ENCODE results near the gene DPH6. TPM values are rescaled to one million over a fixed set of nuclear protein-coding genes. Genes with fewer than 3 reads are reported as not detected.
"Not testable (repeated sequence)": the region's sequence is repeated elsewhere in the genome, so short reads cannot be mapped to it uniquely, and the experiment has no call there.

Gene DPH6
- total RNA-seq, 1 experiment from 2014 or later, result 25.7 TPM

DNA sequence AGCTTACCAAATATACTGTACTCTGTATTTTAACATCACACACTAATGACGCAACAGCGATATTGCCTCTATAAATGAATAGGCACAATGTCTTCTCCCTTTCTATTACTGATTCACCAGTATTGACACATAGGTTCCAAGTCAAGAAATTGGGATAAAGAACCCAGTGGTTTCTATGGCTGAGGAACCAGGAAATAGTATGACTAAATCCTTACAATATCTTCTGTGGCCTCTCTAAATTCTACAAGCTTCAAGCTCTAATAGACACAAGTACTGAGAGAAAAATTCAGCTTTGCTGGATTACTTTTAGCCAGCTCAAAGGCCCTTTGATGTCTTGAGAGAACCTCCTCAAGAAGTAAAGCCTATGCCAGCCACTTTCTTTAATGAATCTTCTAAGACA is 162.5 kb downstream of the DPH6 start:
- BruUV-seq (replicated peaks), result no TSS peak
- H3K27ac ChIP-seq (ENCODE audit: low read depth, low read length, poor library complexity, severe bottlenecking), result no peak overlapping the region
- intact Hi-C loops (cut with micrococcal nuclease; ENCODE audit: unreplicated experiment), result no loop called here
- no peaks in the 10 kb centered on the region for H3K4me1 ChIP-seq (ENCODE audit: insufficient read depth, low read length, poor library complexity, severe bottlenecking)
- H3K27me3 ChIP-seq (replicated peaks; ENCODE audit: insufficient read depth, low read depth, low read length, poor library complexity), result no peaks in the 10 kb centered on the region
- no peak for TF ChIP-seq EZH2 (IDR thresholded peaks at IDR 0.05; ENCODE audit: borderline replicate concordance, low read depth, low read length, poor library complexity, severe bottlenecking)
- TF ChIP-seq, protein P1, sequence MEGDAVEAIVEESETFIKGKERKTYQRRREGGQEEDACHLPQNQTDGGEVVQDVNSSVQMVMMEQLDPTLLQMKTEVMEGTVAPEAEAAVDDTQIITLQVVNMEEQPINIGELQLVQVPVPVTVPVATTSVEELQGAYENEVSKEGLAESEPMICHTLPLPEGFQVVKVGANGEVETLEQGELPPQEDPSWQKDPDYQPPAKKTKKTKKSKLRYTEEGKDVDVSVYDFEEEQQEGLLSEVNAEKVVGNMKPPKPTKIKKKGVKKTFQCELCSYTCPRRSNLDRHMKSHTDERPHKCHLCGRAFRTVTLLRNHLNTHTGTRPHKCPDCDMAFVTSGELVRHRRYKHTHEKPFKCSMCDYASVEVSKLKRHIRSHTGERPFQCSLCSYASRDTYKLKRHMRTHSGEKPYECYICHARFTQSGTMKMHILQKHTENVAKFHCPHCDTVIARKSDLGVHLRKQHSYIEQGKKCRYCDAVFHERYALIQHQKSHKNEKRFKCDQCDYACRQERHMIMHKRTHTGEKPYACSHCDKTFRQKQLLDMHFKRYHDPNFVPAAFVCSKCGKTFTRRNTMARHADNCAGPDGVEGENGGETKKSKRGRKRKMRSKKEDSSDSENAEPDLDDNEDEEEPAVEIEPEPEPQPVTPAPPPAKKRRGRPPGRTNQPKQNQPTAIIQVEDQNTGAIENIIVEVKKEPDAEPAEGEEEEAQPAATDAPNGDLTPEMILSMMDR (conservative IDR thresholded peaks at IDR 0.05; ENCODE audit: low read depth, low read length), result no peak
- H3K9me3 ChIP-seq (ENCODE audit: low read depth, low read length, poor library complexity, severe bottlenecking), result no peaks in the 10 kb centered on the region
- POLR2A ChIA-PET (ENCODE audit: low non-redundant PET), result no interaction called here
- no peaks in the 10 kb centered on the region for H3K36me3 ChIP-seq (ENCODE audit: insufficient read depth, low read length, poor library complexity, severe bottlenecking)
- no peak for DNase-seq (ENCODE audit: low spot score)
- no peak overlapping the region for H3K4me3 ChIP-seq (ENCODE audit: low read depth, low read length, poor library complexity, severe bottlenecking)
- CTCF ChIA-PET, result no interaction called here

DNA sequence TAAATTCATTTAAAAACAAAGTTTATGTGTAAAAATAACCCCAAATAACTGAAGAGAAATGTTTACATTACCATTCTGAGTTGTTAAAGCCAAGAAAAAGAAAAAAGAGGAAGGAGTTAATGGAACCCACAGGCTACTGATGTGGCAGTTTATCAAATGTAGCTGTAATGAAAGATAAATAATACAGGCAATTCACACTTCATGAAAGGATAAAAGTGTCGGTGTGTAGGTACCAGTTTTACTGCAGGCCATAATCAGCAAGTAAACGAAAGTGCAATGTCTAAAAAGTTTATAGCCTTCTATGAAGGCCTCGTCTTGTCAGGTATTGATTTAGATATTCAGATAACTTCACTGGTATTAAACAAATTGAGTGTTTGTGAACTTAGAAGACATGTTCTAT is 164.6 kb downstream of the DPH6 start:
- DNase-seq (ENCODE audit: low spot score), result no peak
- no peak overlapping the region for H3K27ac ChIP-seq (ENCODE audit: low read depth, low read length, poor library complexity, severe bottlenecking)
- no peaks in the 10 kb centered on the region for H3K36me3 ChIP-seq (ENCODE audit: insufficient read depth, low read length, poor library complexity, severe bottlenecking)
- ChIA-PET CTCF (no interaction called here), POLR2A (ENCODE audit: low non-redundant PET) (no interaction called here)
- H3K4me1 ChIP-seq (ENCODE audit: insufficient read depth, low read length, poor library complexity, severe bottlenecking), result no peaks in the 10 kb centered on the region
- H3K4me3 ChIP-seq (ENCODE audit: low read depth, low read length, poor library complexity, severe bottlenecking), result no peak overlapping the region
- intact Hi-C loops (cut with micrococcal nuclease; ENCODE audit: unreplicated experiment), result no loop called here
- TF ChIP-seq, protein P1 (conservative IDR thresholded peaks at IDR 0.05; ENCODE audit: low read depth, low read length), result no peak
- TF ChIP-seq EZH2 (IDR thresholded peaks at IDR 0.05; ENCODE audit: borderline replicate concordance, low read depth, low read length, poor library complexity, severe bottlenecking), result no peak
- BruUV-seq (replicated peaks), result no TSS peak
- H3K9me3 ChIP-seq (ENCODE audit: low read depth, low read length, poor library complexity, severe bottlenecking), result no peaks in the 10 kb centered on the region
- no peaks in the 10 kb centered on the region for H3K27me3 ChIP-seq (replicated peaks; ENCODE audit: insufficient read depth, low read depth, low read length, poor library complexity)

DNA sequence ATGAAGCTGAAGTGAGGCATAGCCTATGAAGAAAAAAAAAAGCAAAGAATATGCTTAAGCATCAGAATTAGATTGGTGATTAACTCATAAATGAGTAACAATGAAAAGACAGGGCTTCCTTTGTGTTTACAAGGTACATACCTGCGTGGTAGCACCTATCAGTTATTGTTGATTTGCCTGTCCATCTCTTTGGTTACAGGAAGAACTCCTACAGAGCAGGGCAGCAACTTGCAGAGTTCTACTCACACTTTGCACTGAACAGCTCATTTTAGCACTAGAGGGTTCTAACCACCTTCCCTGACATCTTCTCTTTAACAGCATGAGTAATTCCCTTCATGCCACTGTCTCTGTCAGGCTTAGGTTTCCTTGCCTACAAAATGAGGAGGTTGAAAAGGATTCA is 166.0 kb downstream of the DPH6 start:
- no TSS peak for BruUV-seq (replicated peaks)
- ChIA-PET CTCF (no interaction called here), POLR2A (ENCODE audit: low non-redundant PET) (no interaction called here)
- Histone ChIP-seq H3K4me1 (ENCODE audit: insufficient read depth, low read length, poor library complexity, severe bottlenecking) (no peaks in the 10 kb centered on the region), H3K4me3 (ENCODE audit: low read depth, low read length, poor library complexity, severe bottlenecking) (no peak overlapping the region), H3K36me3 (ENCODE audit: insufficient read depth, low read length, poor library complexity, severe bottlenecking) (no peaks in the 10 kb centered on the region), H3K27me3 (replicated peaks; ENCODE audit: insufficient read depth, low read depth, low read length, poor library complexity) (no peaks in the 10 kb centered on the region), H3K27ac (ENCODE audit: low read depth, low read length, poor library complexity, severe bottlenecking) (no peak overlapping the region), H3K9me3 (ENCODE audit: low read depth, low read length, poor library complexity, severe bottlenecking) (no peaks in the 10 kb centered on the region)
- TF ChIP-seq EZH2 (IDR thresholded peaks at IDR 0.05; ENCODE audit: borderline replicate concordance, low read depth, low read length, poor library complexity, severe bottlenecking), result no peak
- TF ChIP-seq, protein P1 (conservative IDR thresholded peaks at IDR 0.05; ENCODE audit: low read depth, low read length), result no peak
- DNase-seq (ENCODE audit: low spot score), result no peak
- intact Hi-C loops (cut with micrococcal nuclease; ENCODE audit: unreplicated experiment), result loop anchor here (10.0 kb wide), 1 partner anchor 55 kb away; no protein-coding TSS in a partner anchor

DNA sequence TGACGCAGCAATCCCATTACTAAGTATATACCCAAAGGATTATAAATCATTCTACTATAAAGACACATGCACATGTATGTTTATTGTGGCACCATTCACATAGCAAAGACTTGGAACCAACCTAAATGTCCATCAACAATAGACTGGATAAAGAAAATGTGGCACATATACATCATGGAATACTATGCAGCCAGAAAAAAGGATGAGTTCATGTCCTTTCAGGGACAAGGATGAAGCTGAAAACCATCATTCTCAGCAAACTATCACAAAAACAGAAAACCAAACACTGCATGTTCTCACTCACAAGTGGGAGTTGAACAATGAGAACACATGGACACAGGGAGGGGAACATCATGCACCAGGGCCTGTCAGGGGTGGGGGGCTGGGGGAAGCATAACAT is 167.5 kb downstream of the DPH6 start:
- POLR2A ChIA-PET (ENCODE audit: low non-redundant PET); H3K27me3 ChIP-seq (replicated peaks; ENCODE audit: insufficient read depth, low read depth, low read length, poor library complexity); H3K36me3 ChIP-seq (ENCODE audit: insufficient read depth, low read length, poor library complexity, severe bottlenecking); H3K4me1 ChIP-seq (ENCODE audit: insufficient read depth, low read length, poor library complexity, severe bottlenecking); H3K9me3 ChIP-seq (ENCODE audit: low read depth, low read length, poor library complexity, severe bottlenecking); H3K4me3 ChIP-seq (ENCODE audit: low read depth, low read length, poor library complexity, severe bottlenecking); DNase-seq (ENCODE audit: low spot score); H3K27ac ChIP-seq (ENCODE audit: low read depth, low read length, poor library complexity, severe bottlenecking); BruUV-seq (replicated peaks); CTCF ChIA-PET: not testable (repeated sequence)
- intact Hi-C loops (cut with micrococcal nuclease; ENCODE audit: unreplicated experiment), result loop anchor here (10.0 kb wide), 1 partner anchor 56 kb away; no protein-coding TSS in a partner anchor

Data from A673 (cell line).